NT2/D1 (cell line): ENCODE measurements around the gene MFNG.

Experiments
- DNase-seq: peaks from one replicate; pipeline ENCODE4 v3.0.0-alpha.2; 2011; ENCODE audit warnings: low read depth, low spot score
- H3K27me3 ChIP-seq: 2 replicates; pipeline ENCODE4 v1.6.0; 2011; ENCODE audit warnings: mild to moderate bottlenecking; ENCODE audit not compliant: insufficient read length, insufficient read depth
- H3K36me3 ChIP-seq: 2 replicates; pipeline ENCODE4 v1.6.1; 2011; ENCODE audit warnings: mild to moderate bottlenecking, low read length, mixed read lengths; ENCODE audit not compliant: insufficient read depth, insufficient read length
- H3K4me1 ChIP-seq: 2 replicates; pipeline ENCODE4 v1.5.1; 2011; ENCODE audit not compliant: insufficient read depth, insufficient read length
- H3K4me3 ChIP-seq: 2 replicates; pipeline ENCODE4 v1.5.1; 2011; ENCODE audit warnings: low read depth; ENCODE audit not compliant: insufficient read length
- H3K9ac ChIP-seq: 2 replicates; pipeline ENCODE4 v1.6.0; 2011; ENCODE audit warnings: low read depth; ENCODE audit not compliant: insufficient read length
- H3K9me3 ChIP-seq: 2 replicates; pipeline ENCODE4 v1.5.1; 2011; ENCODE audit warnings: mild to moderate bottlenecking, low read length; ENCODE audit not compliant: insufficient read depth
- SUZ12 ChIP-seq: IDR thresholded peaks from 2 replicates; pipeline ENCODE4 v1.6.1; 2011; ENCODE audit not compliant: insufficient read length, insufficient read depth; ENCODE audit errors: extremely low read depth
- YY1 ChIP-seq: IDR thresholded peaks from 2 replicates; pipeline ENCODE4 v1.6.1; 2011; ENCODE audit not compliant: insufficient read length, insufficient read depth
- ZNF274 ChIP-seq: IDR thresholded peaks from 2 replicates; pipeline ENCODE4 v1.6.1; 2011; ENCODE audit warnings: mild to moderate bottlenecking, low read depth, low read length

The MFNG gene

DNA sequence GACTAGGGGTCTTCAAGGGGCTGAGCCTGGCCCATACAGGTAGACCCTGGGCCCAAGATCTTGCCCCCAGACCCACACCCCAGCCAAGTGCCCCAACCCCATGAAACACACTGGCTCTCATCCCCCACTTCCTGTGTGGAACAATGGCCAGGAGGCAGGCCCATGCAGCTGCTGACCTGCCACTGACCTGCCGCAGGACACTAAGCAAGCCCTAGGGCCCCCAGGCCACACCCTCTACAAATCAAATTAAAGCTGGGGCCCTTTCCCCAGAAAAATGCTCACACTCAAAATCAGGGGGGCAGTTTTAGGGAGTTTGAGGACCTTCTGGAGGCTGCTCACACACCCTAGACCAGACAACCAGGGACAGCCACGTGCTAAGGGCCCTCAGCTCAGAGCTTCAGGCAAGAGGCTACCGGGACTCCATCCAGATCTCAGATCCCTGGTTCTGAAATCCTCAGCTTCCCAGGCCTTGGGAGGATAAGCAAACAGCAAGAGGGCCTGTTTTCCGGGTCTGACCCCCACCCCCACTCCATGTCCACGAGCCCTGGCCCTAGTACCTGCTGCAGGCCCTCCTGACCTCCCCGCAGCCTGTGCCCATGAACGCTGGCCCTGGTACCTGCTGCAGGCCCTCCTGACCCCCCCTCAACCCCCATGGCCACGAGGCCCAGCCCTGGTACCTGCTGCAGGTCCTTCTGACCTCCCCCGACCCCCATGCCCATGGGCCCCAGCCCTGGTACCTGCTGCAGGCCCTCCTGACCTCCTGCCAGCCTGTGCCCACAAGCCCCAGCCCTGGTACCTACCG lies 23.1 kb upstream of the MFNG start:
- TF ChIP-seq SUZ12 (no peak), YY1 (no peak), ZNF274 (no peak)

DNA sequence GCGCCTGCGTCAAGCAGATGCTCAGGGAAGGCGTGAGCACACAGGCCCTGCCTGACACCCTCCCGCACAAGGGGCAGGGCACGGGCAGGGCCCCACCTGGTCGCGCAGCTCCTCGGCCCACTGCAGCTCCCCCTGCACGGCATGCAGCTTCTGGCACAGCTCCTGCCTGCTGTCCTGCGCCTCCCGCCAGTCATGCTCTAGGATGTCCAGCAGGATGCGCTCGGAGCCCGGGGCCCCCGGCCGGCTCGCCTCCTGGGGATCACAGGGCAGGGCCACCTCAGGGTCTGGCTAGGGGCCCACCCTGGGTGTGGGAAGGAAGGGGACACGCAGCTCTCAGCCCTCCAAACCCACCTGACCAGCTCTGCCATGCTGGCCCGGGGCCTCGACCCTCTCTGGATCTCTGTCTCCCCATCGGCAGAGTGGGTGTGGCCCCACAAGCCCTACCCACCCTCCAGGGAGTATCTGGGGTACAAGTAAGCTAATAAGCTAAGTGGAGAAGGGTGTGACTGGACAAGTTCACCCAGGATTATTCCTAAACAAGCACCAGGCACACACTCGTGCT lies 22.3 kb upstream of the MFNG start:
- no peak overlapping the region for H3K4me3 ChIP-seq
- H3K9ac ChIP-seq = no peak overlapping the region
- DNase-seq = no peak
- H3K36me3 ChIP-seq = peaks cover 42% of the 10 kb centered on the region
- no peak for TF ChIP-seq ZNF274
- TF ChIP-seq SUZ12 = no peak
- TF ChIP-seq YY1 = no peak
- H3K4me1 ChIP-seq = peaks cover 6% of the 10 kb centered on the region
- no peaks in the 10 kb centered on the region for H3K9me3 ChIP-seq
- H3K27me3 ChIP-seq = no peaks in the 10 kb centered on the region

More for the DNA sequence above, 23.1 kb upstream of the MFNG start:
- H3K4me3 ChIP-seq = no peak overlapping the region
- no peak overlapping the region for H3K9ac ChIP-seq
- no peaks in the 10 kb centered on the region for H3K9me3 ChIP-seq
- H3K36me3 ChIP-seq = peaks cover 39% of the 10 kb centered on the region
- peaks cover 6% of the 10 kb centered on the region for H3K4me1 ChIP-seq
- no peaks in the 10 kb centered on the region for H3K27me3 ChIP-seq
- DNase-seq = no peak

GRCh38 chr22:37507731-37508130 lies 21.5 kb upstream of the MFNG start:
- no peak for DNase-seq
- H3K4me1 ChIP-seq = peaks cover 10% of the 10 kb centered on the region
- H3K9ac ChIP-seq = no peak overlapping the region
- peaks cover 49% of the 10 kb centered on the region for H3K36me3 ChIP-seq
- H3K4me3 ChIP-seq = no peak overlapping the region
- TF ChIP-seq SUZ12 (no peak), YY1 (no peak), ZNF274 (no peak)
- H3K27me3 ChIP-seq = no peaks in the 10 kb centered on the region
- H3K9me3 ChIP-seq = no peaks in the 10 kb centered on the region

DNA sequence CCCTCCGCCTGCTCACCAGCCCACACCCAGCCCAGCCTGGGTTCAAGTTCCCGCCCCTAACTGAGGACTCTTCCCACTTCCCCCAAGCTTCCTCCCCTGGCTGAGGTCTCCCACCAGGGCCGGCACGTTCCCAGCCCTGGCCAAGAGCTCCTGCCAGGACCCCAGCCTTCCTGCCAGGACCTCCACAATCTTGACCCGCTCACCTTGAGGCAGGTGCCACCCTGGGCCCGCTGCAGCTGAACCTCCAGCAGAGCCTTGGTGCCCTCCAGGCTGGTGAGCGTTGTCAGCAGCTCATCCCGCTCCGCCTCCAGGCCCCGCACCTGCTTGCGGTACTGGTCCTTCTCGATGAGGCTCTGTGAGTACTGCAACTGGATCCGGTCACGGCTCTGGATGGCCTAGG lies 19.8 kb upstream of the MFNG start:
- H3K36me3 ChIP-seq = peaks cover 53% of the 10 kb centered on the region
- no peaks in the 10 kb centered on the region for H3K27me3 ChIP-seq
- no peaks in the 10 kb centered on the region for H3K9me3 ChIP-seq
- H3K4me3 ChIP-seq = no peak overlapping the region
- no peak overlapping the region for H3K9ac ChIP-seq
- peaks cover 12% of the 10 kb centered on the region for H3K4me1 ChIP-seq
- no peak for DNase-seq
- no peak for TF ChIP-seq ZNF274
- TF ChIP-seq YY1 = no peak
- no peak for TF ChIP-seq SUZ12

DNA sequence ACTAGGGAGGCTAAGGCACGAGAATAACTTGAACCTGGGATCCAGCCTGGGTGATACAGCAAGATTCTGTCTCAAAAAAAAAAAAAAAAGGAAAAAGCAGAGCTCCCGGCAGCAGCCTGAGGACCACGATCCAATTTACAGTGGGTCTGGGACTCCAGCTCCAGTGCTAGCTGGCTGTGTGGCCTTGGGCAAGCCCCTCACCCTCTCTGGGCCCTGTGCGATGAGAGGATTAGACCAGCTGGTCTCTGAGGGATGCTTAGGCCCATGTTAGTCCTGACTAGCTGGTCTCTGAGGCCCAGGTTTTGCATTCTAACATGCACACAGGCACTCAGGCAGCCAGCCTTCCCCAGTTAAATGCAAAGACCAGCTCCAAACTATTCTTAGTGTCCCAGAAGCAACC lies 19.4 kb upstream of the MFNG start:
- peaks cover 16% of the 10 kb centered on the region for H3K4me1 ChIP-seq
- no peak overlapping the region for H3K9ac ChIP-seq
- no peaks in the 10 kb centered on the region for H3K27me3 ChIP-seq
- no peak overlapping the region for H3K4me3 ChIP-seq
- TF ChIP-seq SUZ12 (no peak), ZNF274 (no peak)
- no peak for DNase-seq
- H3K9me3 ChIP-seq = no peaks in the 10 kb centered on the region
- peaks cover 57% of the 10 kb centered on the region for H3K36me3 ChIP-seq

GRCh38 chr22:37504964-37505363 lies 18.8 kb upstream of the MFNG start:
- Histone ChIP-seq H3K4me1 (peaks cover 18% of the 10 kb centered on the region), H3K36me3 (peaks cover 61% of the 10 kb centered on the region)
- TF ChIP-seq YY1 (no peak), SUZ12 (no peak), ZNF274 (no peak)

DNA sequence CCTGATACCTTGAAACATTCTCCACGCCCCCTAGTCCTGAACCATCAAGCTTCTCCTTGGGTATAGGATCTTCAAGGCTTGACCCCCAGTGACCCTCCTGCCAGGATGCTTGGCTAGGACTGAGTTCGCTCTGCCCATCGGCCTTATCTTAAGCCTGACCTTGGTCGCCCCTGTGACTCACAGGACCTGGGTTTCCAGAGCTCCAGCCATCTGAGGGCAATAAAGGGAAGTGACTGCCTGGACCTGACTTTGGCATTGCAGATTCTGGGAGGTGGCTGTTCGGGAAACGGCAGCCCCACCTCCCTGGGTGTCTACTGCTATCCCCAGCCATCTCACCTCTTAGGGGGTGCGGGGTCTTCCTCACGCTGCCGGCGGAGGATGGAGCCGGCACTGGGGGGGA lies 17.7 kb upstream of the MFNG start:
- DNase-seq = no peak
- peaks cover 19% of the 10 kb centered on the region for H3K4me1 ChIP-seq
- no peak overlapping the region for H3K4me3 ChIP-seq
- no peaks in the 10 kb centered on the region for H3K27me3 ChIP-seq
- H3K9ac ChIP-seq = no peak overlapping the region
- no peak for TF ChIP-seq SUZ12
- no peak for TF ChIP-seq ZNF274
- peaks cover 71% of the 10 kb centered on the region for H3K36me3 ChIP-seq
- no peaks in the 10 kb centered on the region for H3K9me3 ChIP-seq

More at GRCh38 chr22:37504964-37505363, 18.8 kb upstream of the MFNG start:
- H3K9me3 ChIP-seq = no peaks in the 10 kb centered on the region
- no peak overlapping the region for H3K9ac ChIP-seq
- no peaks in the 10 kb centered on the region for H3K27me3 ChIP-seq
- H3K4me3 ChIP-seq = no peak overlapping the region
- DNase-seq = no peak
